Fibroblast of villous mesenchyme (primary cell): Measurements from ENCODE around the gene LSM6. TPM values are rescaled to one million over a fixed set of nuclear protein-coding genes. Genes with fewer than 3 reads are reported as not detected.

Experiments
- DNase-seq: peaks from one replicate; pipeline ENCODE4 v3.0.0-alpha.2; 2010; ENCODE audit warnings: low read depth
- H3K4me3 ChIP-seq: 2 replicates; pipeline ENCODE4 v1.5.1; 2011; ENCODE audit warnings: low read depth, mild to moderate bottlenecking, low read length
- total RNA-seq: library from RNA; depleted of rRNA; stranded (reverse); fragments of >200 nt; gene quantifications from 2 replicates; pipeline ENCODE4 v1.2.3, GENCODE V29; 2012
- TF ChIP-seq, protein P1 (sequence below): IDR thresholded peaks from 2 replicates; pipeline ENCODE4 v1.5.1; 2012; ENCODE audit warnings: low read depth, mild to moderate bottlenecking, low read length; ENCODE audit not compliant: insufficient read depth

Gene LSM6
- total RNA-seq, 1 donor = 26.3 TPM

GRCh38 chr4:146238107-146238506, 62.6 kb downstream of the LSM6 start:
- no peak overlapping the region for H3K4me3 ChIP-seq
- TF ChIP-seq, protein P1, sequence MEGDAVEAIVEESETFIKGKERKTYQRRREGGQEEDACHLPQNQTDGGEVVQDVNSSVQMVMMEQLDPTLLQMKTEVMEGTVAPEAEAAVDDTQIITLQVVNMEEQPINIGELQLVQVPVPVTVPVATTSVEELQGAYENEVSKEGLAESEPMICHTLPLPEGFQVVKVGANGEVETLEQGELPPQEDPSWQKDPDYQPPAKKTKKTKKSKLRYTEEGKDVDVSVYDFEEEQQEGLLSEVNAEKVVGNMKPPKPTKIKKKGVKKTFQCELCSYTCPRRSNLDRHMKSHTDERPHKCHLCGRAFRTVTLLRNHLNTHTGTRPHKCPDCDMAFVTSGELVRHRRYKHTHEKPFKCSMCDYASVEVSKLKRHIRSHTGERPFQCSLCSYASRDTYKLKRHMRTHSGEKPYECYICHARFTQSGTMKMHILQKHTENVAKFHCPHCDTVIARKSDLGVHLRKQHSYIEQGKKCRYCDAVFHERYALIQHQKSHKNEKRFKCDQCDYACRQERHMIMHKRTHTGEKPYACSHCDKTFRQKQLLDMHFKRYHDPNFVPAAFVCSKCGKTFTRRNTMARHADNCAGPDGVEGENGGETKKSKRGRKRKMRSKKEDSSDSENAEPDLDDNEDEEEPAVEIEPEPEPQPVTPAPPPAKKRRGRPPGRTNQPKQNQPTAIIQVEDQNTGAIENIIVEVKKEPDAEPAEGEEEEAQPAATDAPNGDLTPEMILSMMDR = no peak
- DNase-seq = no peak

Other genes with a start within 250 kb of the LSM6 start
- gene ZNF827, start 236.9 kb upstream of the LSM6 start, total RNA-seq = 9.1 and 12.9 TPM in 2 replicates
- not detected in 2 replicates for gene REELD1, start 38.8 kb downstream of the LSM6 start, total RNA-seq